ENCODE results near the gene CDKN2B.

DNA sequence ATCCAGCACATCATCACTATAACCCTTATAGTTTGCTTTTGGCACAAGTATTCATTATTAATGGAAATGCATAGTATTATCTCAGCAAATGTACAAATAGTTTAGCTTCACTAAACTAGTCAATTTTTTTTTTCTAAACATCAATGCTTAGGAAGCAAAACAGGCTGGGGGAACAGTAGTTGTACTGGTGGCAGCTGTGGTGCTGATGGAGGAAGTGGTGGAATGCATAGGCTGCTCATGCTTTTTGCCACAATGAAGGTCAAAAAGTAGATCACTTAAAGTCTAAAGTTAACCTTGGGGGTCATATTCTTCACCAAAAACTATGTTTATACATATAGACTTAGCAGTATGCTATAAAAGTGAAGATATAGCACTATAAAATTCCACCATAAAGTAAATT, 36.3 kb upstream of the CDKN2B start:
- no peak for TF ChIP-seq RAD21 (conservative IDR thresholded peaks at IDR 0.05 in 1 of 2, IDR thresholded peaks at IDR 0.05 in 1 of 2)
- TF ChIP-seq NR3C1 (IDR thresholded peaks at IDR 0.05) = no peak
- TF ChIP-seq, protein P1, sequence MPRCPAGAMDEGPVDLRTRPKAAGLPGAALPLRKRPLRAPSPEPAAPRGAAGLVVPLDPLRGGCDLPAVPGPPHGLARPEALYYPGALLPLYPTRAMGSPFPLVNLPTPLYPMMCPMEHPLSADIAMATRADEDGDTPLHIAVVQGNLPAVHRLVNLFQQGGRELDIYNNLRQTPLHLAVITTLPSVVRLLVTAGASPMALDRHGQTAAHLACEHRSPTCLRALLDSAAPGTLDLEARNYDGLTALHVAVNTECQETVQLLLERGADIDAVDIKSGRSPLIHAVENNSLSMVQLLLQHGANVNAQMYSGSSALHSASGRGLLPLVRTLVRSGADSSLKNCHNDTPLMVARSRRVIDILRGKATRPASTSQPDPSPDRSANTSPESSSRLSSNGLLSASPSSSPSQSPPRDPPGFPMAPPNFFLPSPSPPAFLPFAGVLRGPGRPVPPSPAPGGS (IDR thresholded peaks at IDR 0.05) = no peak
